ENCODE data around the gene HSD17B12.

- no peak for TF ChIP-seq POLR2A (IDR thresholded peaks at IDR 0.05; ENCODE audit: low read length)
- no peak for TF ChIP-seq EP300 (IDR thresholded peaks at IDR 0.05)
- TF ChIP-seq CTCF (IDR thresholded peaks at IDR 0.05), result no peak
- no peak for TF ChIP-seq REST (IDR thresholded peaks at IDR 0.05)
- no peak for TF ChIP-seq RNF2 (IDR thresholded peaks at IDR 0.05; ENCODE audit: borderline replicate concordance, low read depth)
- TF ChIP-seq KDM1A (IDR thresholded peaks at IDR 0.05; ENCODE audit: low read depth), result no peak
- TF ChIP-seq BHLHE40 (IDR thresholded peaks at IDR 0.05; ENCODE audit: low read depth, low read length), result no peak
- TF ChIP-seq E2F6 (IDR thresholded peaks at IDR 0.05; ENCODE audit: borderline replicate concordance, low read depth), result no peak
- no peak for TF ChIP-seq POLR2AphosphoS2 (conservative IDR thresholded peaks at IDR 0.05; ENCODE audit: low read length)
- TF ChIP-seq MAX (IDR thresholded peaks at IDR 0.05), result no peak
- TF ChIP-seq CBX8 (IDR thresholded peaks at IDR 0.05), result no peak
- TF ChIP-seq RAD21 (conservative IDR thresholded peaks at IDR 0.05 in 1 of 2, IDR thresholded peaks at IDR 0.05 in 1 of 2), result no peak
- no peak for TF ChIP-seq PBX3 (IDR thresholded peaks at IDR 0.05)
- TF ChIP-seq SMC3 (IDR thresholded peaks at IDR 0.05), result no peak
Observed at GRCh38 chr11:43812471-43812870, 131.9 kb downstream of the HSD17B12 start.

All from A549 (cell line).